OCI-LY7 (cell line): ENCODE data around the gene ZBP1. TPM values are rescaled to one million over a fixed set of nuclear protein-coding genes. Genes with fewer than 3 reads are reported as not detected.

ENCODE experiments used
- BruUV-seq: library from RNA; stranded (reverse); fragments of 400-500 nt; replicated peaks from 2 replicates; lab custom pipeline; 2021; lab: Mats Ljungman, UMichigan
- CTCF ChIA-PET: fragments of 300-600 bp; sonication (Branson Sonifier 250); formaldehyde crosslinking; loops from one replicate; lab custom pipeline; 2022; ENCODE audit warnings: antibody characterized with exemption; ENCODE audit not compliant: unreplicated experiment; lab: Charles Lee
- POLR2A ChIA-PET: fragments of 300-600 bp; sonication (Branson Sonifier 250); formaldehyde crosslinking; loops from one replicate; lab custom pipeline; 2022; ENCODE audit warnings: antibody characterized with exemption; lab: Charles Lee
- DNase-seq: peaks from one replicate; pipeline ENCODE4 v3.0.0-alpha.2; 2015; ENCODE audit warnings: low spot score
- H2AFZ ChIP-seq: fragments of 200-600 bp; sonication (generic), shearing (Covaris generic); 2 replicates; pipeline ENCODE4 v1.6.1; 2014; ENCODE audit warnings: mild to moderate bottlenecking, antibody characterized with exemption, low read length, moderate library complexity
- H3K27ac ChIP-seq: fragments of 200-600 bp; sonication (generic); 2 replicates; pipeline ENCODE4 v1.5.1; 2014; ENCODE audit warnings: mixed run types, low read depth, mild to moderate bottlenecking, moderate library complexity, low read length, inconsistent platforms; ENCODE audit not compliant: poor library complexity, severe bottlenecking
- H3K36me3 ChIP-seq: fragments of 200-600 bp; sonication (generic); 2 replicates; pipeline ENCODE4 v1.6.1; 2014; ENCODE audit warnings: mild to moderate bottlenecking, antibody characterized with exemption, low read length, moderate library complexity, mixed read lengths; ENCODE audit not compliant: insufficient read depth
- H3K4me1 ChIP-seq: fragments of 200-600 bp; sonication (generic); 2 replicates; pipeline ENCODE4 v1.5.1; 2014; ENCODE audit warnings: mild to moderate bottlenecking, low read length; ENCODE audit not compliant: insufficient read depth, poor library complexity, severe bottlenecking
- H3K4me2 ChIP-seq: fragments of 200-600 bp; sonication (generic); 2 replicates; pipeline ENCODE4 v1.6.1; 2014; ENCODE audit warnings: mild to moderate bottlenecking, low read length
- H3K4me3 ChIP-seq: fragments of 200-600 bp; sonication (generic); 2 replicates; pipeline ENCODE4 v1.5.1; 2014; ENCODE audit warnings: mild to moderate bottlenecking, low read depth, low read length; ENCODE audit not compliant: poor library complexity, severe bottlenecking
- H3K79me2 ChIP-seq: fragments of 200-600 bp; sonication (generic); 2 replicates; pipeline ENCODE4 v1.6.1; 2016; ENCODE audit warnings: low read depth, mild to moderate bottlenecking, low read length, moderate library complexity, mixed read lengths; ENCODE audit not compliant: insufficient read depth
- H3K9me2 ChIP-seq: fragments of 200-600 bp; sonication (generic); 2 replicates; pipeline ENCODE4 v1.6.1; 2016; ENCODE audit warnings: mild to moderate bottlenecking, low read length, mixed read lengths; ENCODE audit not compliant: insufficient read depth
- H3K9me3 ChIP-seq: fragments of 200-600 bp; sonication (generic); 2 replicates; pipeline ENCODE4 v1.6.1; 2014; ENCODE audit warnings: mild to moderate bottlenecking, mixed run types, low read length, mixed read lengths
- H4K20me1 ChIP-seq: fragments of 200-600 bp; sonication (generic); 2 replicates; pipeline ENCODE4 v1.6.1; 2014; ENCODE audit warnings: mild to moderate bottlenecking, antibody characterized with exemption, low read length, moderate library complexity, mixed read lengths; ENCODE audit not compliant: insufficient read depth
- CTCF ChIP-seq: fragments of 200-600 bp; sonication (generic); conservative IDR thresholded peaks from 2 replicates; pipeline ENCODE4 v1.5.1; 2014; ENCODE audit warnings: mild to moderate bottlenecking, antibody characterized with exemption, low read length, moderate library complexity, mixed read lengths
- EZH2phosphoT487 ChIP-seq: fragments of 200-600 bp; sonication (generic); IDR thresholded peaks from 2 replicates; pipeline ENCODE4 v1.6.1; 2018; ENCODE audit warnings: low read depth, borderline replicate concordance, mild to moderate bottlenecking, mixed run types, antibody characterized with exemption, low read length, moderate library complexity, mixed read lengths
- intact Hi-C: fragments of 100-400 bp; cut with micrococcal nuclease; formaldehyde crosslinking; loops from one replicate; pipeline ENCODE4 v1.10.0; 2022; ENCODE audit not compliant: unreplicated experiment
- total RNA-seq, 2 experiments: library from RNA; depleted of rRNA in 1 of 2; stranded (reverse); fragments of >200 nt in 1 of 2; shearing (Covaris generic) in 1 of 2; gene quantifications; 2 replicates each; pipeline ENCODE4 v1.2.3, GENCODE V29; 2014 to 2022

ZBP1 gene
- total RNA-seq, 2 experiments from 2014 or later: 1.5 to 3.7 TPM

- ChIA-PET POLR2A (no interaction called here), CTCF (no interaction called here)
- no TSS peak for BruUV-seq
- no peak for DNase-seq
- H3K27ac ChIP-seq: no peak overlapping the region
- H3K4me1 ChIP-seq: peaks cover 7% of the 10 kb centered on the region
- H3K9me3 ChIP-seq: no peaks in the 10 kb centered on the region
- H3K4me2 ChIP-seq: no peak overlapping the region
- no peaks in the 10 kb centered on the region for H3K36me3 ChIP-seq
- no peaks in the 10 kb centered on the region for H3K79me2 ChIP-seq
- no peak overlapping the region for H3K4me3 ChIP-seq
- intact Hi-C loops: no loop called here
- H3K9me2 ChIP-seq: no peaks in the 10 kb centered on the region
- H4K20me1 ChIP-seq: no peaks in the 10 kb centered on the region
- H2AFZ ChIP-seq: no peak overlapping the region
- TF ChIP-seq EZH2phosphoT487: no peak
- TF ChIP-seq CTCF: no peak
Measured at GRCh38 chr20:57662456-57663240, 42.4 kb upstream of the ZBP1 start.

- BruUV-seq: no TSS peak
Measured at GRCh38 chr20:57661746-57662455, 41.7 kb upstream of the ZBP1 start.

More at GRCh38 chr20:57661746-57662455, 41.7 kb upstream of the ZBP1 start:
- Histone ChIP-seq H3K4me1 (peaks cover 9% of the 10 kb centered on the region), H3K36me3 (no peaks in the 10 kb centered on the region), H4K20me1 (no peaks in the 10 kb centered on the region), H3K79me2 (no peaks in the 10 kb centered on the region), H3K4me3 (no peak overlapping the region), H3K27ac (no peak overlapping the region), H3K9me2 (no peaks in the 10 kb centered on the region), H2AFZ (no peak overlapping the region), H3K9me3 (no peaks in the 10 kb centered on the region), H3K4me2 (no peak overlapping the region)
- intact Hi-C loops: no loop called here
- ChIA-PET CTCF (no interaction called here), POLR2A (no interaction called here)
- no peak for DNase-seq
- TF ChIP-seq CTCF: no peak
- no peak for TF ChIP-seq EZH2phosphoT487
